ENCODE results near the gene TBP.

- TF ChIP-seq, protein P1, sequence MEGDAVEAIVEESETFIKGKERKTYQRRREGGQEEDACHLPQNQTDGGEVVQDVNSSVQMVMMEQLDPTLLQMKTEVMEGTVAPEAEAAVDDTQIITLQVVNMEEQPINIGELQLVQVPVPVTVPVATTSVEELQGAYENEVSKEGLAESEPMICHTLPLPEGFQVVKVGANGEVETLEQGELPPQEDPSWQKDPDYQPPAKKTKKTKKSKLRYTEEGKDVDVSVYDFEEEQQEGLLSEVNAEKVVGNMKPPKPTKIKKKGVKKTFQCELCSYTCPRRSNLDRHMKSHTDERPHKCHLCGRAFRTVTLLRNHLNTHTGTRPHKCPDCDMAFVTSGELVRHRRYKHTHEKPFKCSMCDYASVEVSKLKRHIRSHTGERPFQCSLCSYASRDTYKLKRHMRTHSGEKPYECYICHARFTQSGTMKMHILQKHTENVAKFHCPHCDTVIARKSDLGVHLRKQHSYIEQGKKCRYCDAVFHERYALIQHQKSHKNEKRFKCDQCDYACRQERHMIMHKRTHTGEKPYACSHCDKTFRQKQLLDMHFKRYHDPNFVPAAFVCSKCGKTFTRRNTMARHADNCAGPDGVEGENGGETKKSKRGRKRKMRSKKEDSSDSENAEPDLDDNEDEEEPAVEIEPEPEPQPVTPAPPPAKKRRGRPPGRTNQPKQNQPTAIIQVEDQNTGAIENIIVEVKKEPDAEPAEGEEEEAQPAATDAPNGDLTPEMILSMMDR (IDR thresholded peaks at IDR 0.05; ENCODE audit: insufficient read depth, low read length), result no peak
- TF ChIP-seq POLR2AphosphoS5 (IDR thresholded peaks at IDR 0.05; ENCODE audit: low read depth) (no peak), GABPA (IDR thresholded peaks at IDR 0.05; ENCODE audit: low read depth) (no peak), SPI1 (IDR thresholded peaks at IDR 0.05; ENCODE audit: borderline replicate concordance, low read depth) (no peak)
- TF ChIP-seq, protein P2, sequence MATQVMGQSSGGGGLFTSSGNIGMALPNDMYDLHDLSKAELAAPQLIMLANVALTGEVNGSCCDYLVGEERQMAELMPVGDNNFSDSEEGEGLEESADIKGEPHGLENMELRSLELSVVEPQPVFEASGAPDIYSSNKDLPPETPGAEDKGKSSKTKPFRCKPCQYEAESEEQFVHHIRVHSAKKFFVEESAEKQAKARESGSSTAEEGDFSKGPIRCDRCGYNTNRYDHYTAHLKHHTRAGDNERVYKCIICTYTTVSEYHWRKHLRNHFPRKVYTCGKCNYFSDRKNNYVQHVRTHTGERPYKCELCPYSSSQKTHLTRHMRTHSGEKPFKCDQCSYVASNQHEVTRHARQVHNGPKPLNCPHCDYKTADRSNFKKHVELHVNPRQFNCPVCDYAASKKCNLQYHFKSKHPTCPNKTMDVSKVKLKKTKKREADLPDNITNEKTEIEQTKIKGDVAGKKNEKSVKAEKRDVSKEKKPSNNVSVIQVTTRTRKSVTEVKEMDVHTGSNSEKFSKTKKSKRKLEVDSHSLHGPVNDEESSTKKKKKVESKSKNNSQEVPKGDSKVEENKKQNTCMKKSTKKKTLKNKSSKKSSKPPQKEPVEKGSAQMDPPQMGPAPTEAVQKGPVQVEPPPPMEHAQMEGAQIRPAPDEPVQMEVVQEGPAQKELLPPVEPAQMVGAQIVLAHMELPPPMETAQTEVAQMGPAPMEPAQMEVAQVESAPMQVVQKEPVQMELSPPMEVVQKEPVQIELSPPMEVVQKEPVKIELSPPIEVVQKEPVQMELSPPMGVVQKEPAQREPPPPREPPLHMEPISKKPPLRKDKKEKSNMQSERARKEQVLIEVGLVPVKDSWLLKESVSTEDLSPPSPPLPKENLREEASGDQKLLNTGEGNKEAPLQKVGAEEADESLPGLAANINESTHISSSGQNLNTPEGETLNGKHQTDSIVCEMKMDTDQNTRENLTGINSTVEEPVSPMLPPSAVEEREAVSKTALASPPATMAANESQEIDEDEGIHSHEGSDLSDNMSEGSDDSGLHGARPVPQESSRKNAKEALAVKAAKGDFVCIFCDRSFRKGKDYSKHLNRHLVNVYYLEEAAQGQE (IDR thresholded peaks at IDR 0.05; ENCODE audit: insufficient replicate concordance, low read depth), result no peak
Observed at GRCh38 chr6:170561555-170561954, 7.4 kb downstream of the TBP start.
